Erythroblast (primary cell): ENCODE measurements around the gene CBX7.

Source experiments
- GATA1 ChIP-seq: IDR thresholded peaks from 2 replicates; pipeline ENCODE4 v1.6.1; 2011; ENCODE audit warnings: low read depth, mild to moderate bottlenecking, control low read depth, low read length, moderate library complexity
- POLR2A ChIP-seq: IDR thresholded peaks from 2 replicates; pipeline ENCODE4 v1.6.1; 2011; ENCODE audit warnings: mild to moderate bottlenecking, low read length

DNA sequence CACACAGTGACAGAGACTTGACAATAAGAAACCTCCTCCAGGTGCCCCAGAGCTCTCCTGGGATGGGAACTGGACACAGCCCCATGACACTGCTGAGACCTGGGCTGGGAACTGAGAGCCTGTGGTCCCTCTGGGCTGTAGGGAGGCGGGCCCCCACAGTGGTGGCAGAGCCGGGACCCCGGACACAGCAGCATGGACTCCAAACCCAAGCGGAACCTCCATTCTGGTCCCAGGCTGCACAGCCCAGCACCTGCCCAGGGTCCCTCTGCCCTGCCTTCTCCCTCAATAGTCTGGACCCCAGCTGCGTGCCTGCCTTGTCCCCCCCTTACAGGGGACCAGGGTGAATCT lies 63.8 kb downstream of the CBX7 start:
- TF ChIP-seq POLR2A (no peak), GATA1 (no peak)
